DOHH2 (cell line): Measurements from ENCODE around the gene SSBP3.

Experiments
- H3F3A ChIP-seq: fragments of 200-600 bp; sonication (generic), shearing (Covaris generic); 2 replicates; pipeline ENCODE4 v1.6.0; 2016; ENCODE audit warnings: antibody characterized with exemption, mild to moderate bottlenecking; ENCODE audit not compliant: control insufficient read depth, insufficient read depth
- H3K27ac ChIP-seq: fragments of 200-600 bp; sonication (generic); 2 replicates; pipeline ENCODE4 v1.5.1; 2014; ENCODE audit warnings: low read depth, mild to moderate bottlenecking, low read length, moderate library complexity
- H3K27me3 ChIP-seq: fragments of 200-600 bp; sonication (generic); 2 replicates; pipeline ENCODE4 v1.6.1; 2014; ENCODE audit warnings: mild to moderate bottlenecking, low read length, mixed read lengths; ENCODE audit not compliant: control insufficient read depth
- H3K36me3 ChIP-seq: fragments of 200-600 bp; sonication (generic); 2 replicates; pipeline ENCODE4 v1.6.1; 2014; ENCODE audit warnings: mild to moderate bottlenecking, low read length, moderate library complexity, mixed read lengths; ENCODE audit not compliant: control insufficient read depth
- H3K4me1 ChIP-seq: fragments of 200-600 bp; sonication (generic); 2 replicates; pipeline ENCODE4 v1.6.1; 2014; ENCODE audit warnings: mild to moderate bottlenecking, low read length, mixed read lengths; ENCODE audit not compliant: control insufficient read depth
- H3K4me2 ChIP-seq: fragments of 200-600 bp; sonication (generic); 2 replicates; pipeline ENCODE4 v1.6.0; 2014; ENCODE audit warnings: mild to moderate bottlenecking, low read length, moderate library complexity
- H3K4me3 ChIP-seq: fragments of 200-600 bp; sonication (generic); 2 replicates; pipeline ENCODE4 v1.5.1; 2014; ENCODE audit warnings: mild to moderate bottlenecking, low read length, mixed read lengths
- H3K79me2 ChIP-seq: fragments of 200-600 bp; sonication (generic); 2 replicates; pipeline ENCODE4 v1.6.1; 2014; ENCODE audit warnings: mild to moderate bottlenecking, low read length, mixed read lengths; ENCODE audit not compliant: control insufficient read depth
- H3K9me2 ChIP-seq: fragments of 200-600 bp; sonication (generic); replicated peaks from 2 replicates; pipeline ENCODE4 v1.6.1; 2014; ENCODE audit warnings: mild to moderate bottlenecking, low read length, mixed read lengths; ENCODE audit not compliant: control insufficient read depth
- H3K9me3 ChIP-seq: fragments of 200-600 bp; sonication (generic); 2 replicates; pipeline ENCODE4 v1.6.1; 2014; ENCODE audit warnings: antibody characterized with exemption, low read length, mixed read lengths; ENCODE audit not compliant: control insufficient read depth, insufficient read depth
- H4K20me1 ChIP-seq: fragments of 200-600 bp; sonication (generic); 2 replicates; pipeline ENCODE4 v1.6.0; 2014; ENCODE audit warnings: low read depth, mild to moderate bottlenecking, antibody characterized with exemption, low read length, moderate library complexity; ENCODE audit not compliant: control insufficient read depth, insufficient read depth
- EZH2phosphoT487 ChIP-seq: fragments of 200-600 bp; sonication (generic); IDR thresholded peaks from 2 replicates; pipeline ENCODE4 v1.6.1; 2017; ENCODE audit warnings: borderline replicate concordance, mild to moderate bottlenecking, antibody characterized with exemption, low read length, moderate library complexity, mixed read lengths
- TF ChIP-seq, protein P1 (sequence below): fragments of 200-600 bp; sonication (generic); IDR thresholded peaks from one replicate; pipeline ENCODE4 v1.5.1; 2014; ENCODE audit warnings: antibody characterized with exemption, mild to moderate bottlenecking, low read depth, low read length; ENCODE audit not compliant: poor library complexity, severe bottlenecking

The SSBP3 gene

DNA sequence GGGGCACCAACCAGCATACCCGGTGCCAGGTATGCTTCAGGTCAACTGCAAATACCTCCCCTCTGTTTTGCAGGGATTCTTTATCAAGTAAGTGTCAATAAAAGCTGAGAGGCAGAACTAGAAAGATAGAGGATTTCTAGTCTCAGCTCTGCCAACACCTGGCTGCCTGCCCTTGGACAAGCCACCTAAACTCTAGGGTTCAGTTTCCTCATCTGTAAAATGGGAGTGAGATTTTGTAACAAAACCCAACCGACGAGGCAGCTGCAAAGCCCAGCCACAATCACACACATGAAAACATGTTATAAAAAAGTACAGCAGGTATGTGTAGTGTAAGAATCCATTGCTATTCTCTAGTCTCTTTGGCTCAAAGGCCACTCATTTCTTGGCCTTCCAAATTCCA is 8.2 kb downstream of the SSBP3 start:
- H4K20me1 ChIP-seq: 0 out of 2 replicates have a peak, but pooled peaks cover 4% of the 10 kb centered on the region
- peaks cover 40% of the 10 kb centered on the region for H3K36me3 ChIP-seq
- TF ChIP-seq, protein P1, sequence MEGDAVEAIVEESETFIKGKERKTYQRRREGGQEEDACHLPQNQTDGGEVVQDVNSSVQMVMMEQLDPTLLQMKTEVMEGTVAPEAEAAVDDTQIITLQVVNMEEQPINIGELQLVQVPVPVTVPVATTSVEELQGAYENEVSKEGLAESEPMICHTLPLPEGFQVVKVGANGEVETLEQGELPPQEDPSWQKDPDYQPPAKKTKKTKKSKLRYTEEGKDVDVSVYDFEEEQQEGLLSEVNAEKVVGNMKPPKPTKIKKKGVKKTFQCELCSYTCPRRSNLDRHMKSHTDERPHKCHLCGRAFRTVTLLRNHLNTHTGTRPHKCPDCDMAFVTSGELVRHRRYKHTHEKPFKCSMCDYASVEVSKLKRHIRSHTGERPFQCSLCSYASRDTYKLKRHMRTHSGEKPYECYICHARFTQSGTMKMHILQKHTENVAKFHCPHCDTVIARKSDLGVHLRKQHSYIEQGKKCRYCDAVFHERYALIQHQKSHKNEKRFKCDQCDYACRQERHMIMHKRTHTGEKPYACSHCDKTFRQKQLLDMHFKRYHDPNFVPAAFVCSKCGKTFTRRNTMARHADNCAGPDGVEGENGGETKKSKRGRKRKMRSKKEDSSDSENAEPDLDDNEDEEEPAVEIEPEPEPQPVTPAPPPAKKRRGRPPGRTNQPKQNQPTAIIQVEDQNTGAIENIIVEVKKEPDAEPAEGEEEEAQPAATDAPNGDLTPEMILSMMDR: no peak
- no peak for TF ChIP-seq EZH2phosphoT487
- H3F3A ChIP-seq: no peaks in the 10 kb centered on the region
- H3K4me2 ChIP-seq: no peak overlapping the region
- no peaks in the 10 kb centered on the region for H3K4me1 ChIP-seq
- H3K4me3 ChIP-seq: no peak overlapping the region
- H3K9me3 ChIP-seq: no peaks in the 10 kb centered on the region
- H3K9me2 ChIP-seq: no peaks in the 10 kb centered on the region
- H3K27me3 ChIP-seq: no peaks in the 10 kb centered on the region
- 0 out of 2 replicates have a peak, but pooled peaks cover 2% of the 10 kb centered on the region for H3K79me2 ChIP-seq
- H3K27ac ChIP-seq: no peak overlapping the region

DNA sequence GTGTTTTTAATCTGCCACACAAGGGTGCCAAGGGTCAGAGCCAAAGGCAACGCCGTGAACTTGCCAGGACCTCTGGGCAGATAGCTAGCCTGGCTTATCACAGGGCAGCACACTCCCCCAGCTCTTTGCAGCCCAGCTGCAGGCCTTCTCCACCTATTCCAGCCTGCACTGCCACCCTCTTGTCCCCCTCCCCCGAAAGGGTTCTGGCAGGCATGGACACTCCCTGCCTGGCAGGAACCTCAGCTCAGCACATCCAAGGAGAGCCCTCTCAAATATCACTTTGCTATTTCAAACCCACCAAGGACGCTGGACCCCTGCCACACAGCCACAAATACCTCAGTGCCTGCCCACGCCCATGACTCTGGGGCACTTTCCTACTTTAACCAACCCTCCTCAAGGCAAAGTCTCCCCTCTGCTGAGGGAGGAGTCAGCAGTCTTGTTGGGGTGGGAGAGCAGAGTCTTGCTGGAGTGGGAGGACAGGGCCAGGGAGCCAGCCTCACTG is 9.1 kb downstream of the SSBP3 start:
- TF ChIP-seq EZH2phosphoT487: no peak
- TF ChIP-seq, protein P1: no peak
- peaks cover 48% of the 10 kb centered on the region for H3K36me3 ChIP-seq
- H3K4me3 ChIP-seq: no peak overlapping the region
- H4K20me1 ChIP-seq: 0 out of 2 replicates have a peak, but pooled peaks cover 5% of the 10 kb centered on the region
- H3K4me2 ChIP-seq: no peak overlapping the region
- 0 out of 2 replicates have a peak, but pooled peaks cover 2% of the 10 kb centered on the region for H3K79me2 ChIP-seq
- H3K9me3 ChIP-seq: no peaks in the 10 kb centered on the region
- no peaks in the 10 kb centered on the region for H3K27me3 ChIP-seq
- H3K9me2 ChIP-seq: no peaks in the 10 kb centered on the region
- H3F3A ChIP-seq: no peaks in the 10 kb centered on the region
- no peak overlapping the region for H3K27ac ChIP-seq
- H3K4me1 ChIP-seq: no peaks in the 10 kb centered on the region

DNA sequence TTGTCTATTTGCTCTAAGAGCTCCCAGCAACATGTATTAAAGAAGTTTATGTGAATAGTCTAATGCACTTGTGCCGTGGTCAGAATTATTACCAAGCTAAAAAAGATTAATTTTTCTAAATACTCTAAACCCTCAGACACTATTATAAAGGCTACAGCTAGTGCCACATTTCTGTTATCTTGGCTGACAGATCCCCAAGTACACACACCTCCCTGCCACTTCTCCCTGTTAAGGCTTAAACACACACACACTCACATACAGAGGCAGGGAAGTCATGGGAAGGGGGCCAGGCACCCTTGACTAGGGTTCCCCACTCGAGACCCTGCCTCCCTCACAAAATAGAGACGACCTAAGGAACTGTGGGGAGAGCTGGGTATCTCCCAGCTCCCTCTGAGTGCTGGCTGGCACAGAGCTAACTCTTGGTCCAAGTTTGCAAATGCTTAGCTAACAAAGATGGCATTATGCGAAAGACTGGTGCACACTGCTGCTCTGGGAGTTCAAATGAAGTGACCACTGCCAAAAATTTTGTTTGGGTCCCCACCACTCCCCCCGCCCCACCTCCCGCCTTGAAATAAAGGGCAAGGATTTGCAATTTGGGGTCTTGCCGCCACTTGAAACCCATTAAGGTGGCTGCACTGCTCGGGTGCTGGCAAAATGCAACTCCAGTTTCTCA is 9.8 kb downstream of the SSBP3 start:
- H3K79me2 ChIP-seq: 0 out of 2 replicates have a peak, but pooled peaks cover 2% of the 10 kb centered on the region
- H3K36me3 ChIP-seq: peaks cover 41% of the 10 kb centered on the region

More for the DNA sequence above, 9.8 kb downstream of the SSBP3 start:
- Histone ChIP-seq H3K27ac (no peak overlapping the region), H3F3A (no peaks in the 10 kb centered on the region), H3K4me1 (no peaks in the 10 kb centered on the region), H3K4me2 (no peak overlapping the region), H3K9me3 (no peaks in the 10 kb centered on the region), H4K20me1 (0 out of 2 replicates have a peak, but pooled peaks cover 8% of the 10 kb centered on the region), H3K4me3 (no peak overlapping the region), H3K9me2 (no peaks in the 10 kb centered on the region), H3K27me3 (no peaks in the 10 kb centered on the region)
- TF ChIP-seq, protein P1: no peak
- no peak for TF ChIP-seq EZH2phosphoT487
